T-helper 17 cell (primary cell): Measurements from ENCODE around the gene GAPVD1. TPM values are rescaled to one million over a fixed set of nuclear protein-coding genes. Genes with fewer than 3 reads are reported as not detected.
A peak's percentile ranks its signal among the peaks of the same experiment; 100 is the strongest.
"Not testable (repeated sequence)": the region's sequence is repeated elsewhere in the genome, so short reads cannot be mapped to it uniquely, and the experiment has no call there.

ENCODE experiments used
- ATAC-seq: fragments of 150-1000 bp; cut with Tn5 transposase; 2 replicates; pipeline ENCODE4 v1.10.0; 2021; ENCODE audit warnings: mild to moderate bottlenecking, moderate library complexity
- DNase-seq, 3 donors: peaks; one replicate each; pipeline versions ENCODE4 v3.0.0 to v3.0.0-alpha.2; 2020 to 2021
- H3K9me3 ChIP-seq: one replicate; pipeline ENCODE4 v1.7.0; 2013; ENCODE audit warnings: low read length, mild to moderate bottlenecking; ENCODE audit not compliant: control insufficient read depth, poor library complexity, severe bottlenecking
- H3K27ac Mint-ChIP-seq: one replicate; pipeline ENCODE4 v1.8.0; 2022; ENCODE audit warnings: mild to moderate bottlenecking, moderate library complexity, mixed read lengths
- H3K27me3 Mint-ChIP-seq: one replicate; pipeline ENCODE4 v1.8.0; 2022; ENCODE audit warnings: mixed read lengths
- H3K36me3 Mint-ChIP-seq: one replicate; pipeline ENCODE4 v1.8.0; 2022; ENCODE audit warnings: low read depth, mixed read lengths
- H3K4me1 Mint-ChIP-seq: one replicate; pipeline ENCODE4 v1.8.0; 2022; ENCODE audit warnings: mild to moderate bottlenecking, mixed read lengths
- H3K4me3 Mint-ChIP-seq: one replicate; pipeline ENCODE4 v1.8.0; 2022; ENCODE audit warnings: mild to moderate bottlenecking, moderate library complexity, mixed read lengths
- total RNA-seq, 4 donors: library from RNA in 2 of 4; stranded (reverse) in 2 of 4; gene quantifications; one replicate each; pipeline ENCODE4 v1.2.3 and lab custom pipeline; 2022 to 2026

The GAPVD1 gene
- total RNA-seq, 2 donors from 2014 or later = 67.1 to 76.4 TPM

GRCh38 chr9:125262294-125262991 is 817 bp downstream of the GAPVD1 start:
- Mint-ChIP-seq H3K27me3 (peaks cover 2% of the 10 kb centered on the region), H3K27ac (peak overlapping the region; percentile 98), H3K4me1 (peaks cover 31% of the 10 kb centered on the region), H3K36me3 (peaks cover 2% of the 10 kb centered on the region), H3K4me3 (peak overlapping the region; percentile 99)
- no peak for DNase-seq
- peak; percentile 58 for ATAC-seq
- H3K9me3 ChIP-seq = no peaks in the 10 kb centered on the region

- DNase-seq = peak in 1 of 3 donors; percentile 19
- Mint-ChIP-seq H3K27ac (peak overlapping the region; percentile 98), H3K4me1 (peaks cover 33% of the 10 kb centered on the region), H3K4me3 (peak overlapping the region; percentile 81)
- peak; percentile 10 for ATAC-seq
- H3K36me3 Mint-ChIP-seq, H3K27me3 Mint-ChIP-seq, H3K9me3 ChIP-seq: not testable (repeated sequence)
Measured at GRCh38 chr9:125264068-125264467, 2.4 kb downstream of the GAPVD1 start.

GRCh38 chr9:125268394-125269013 is 6.9 kb downstream of the GAPVD1 start:
- H3K36me3 Mint-ChIP-seq = peaks cover 2% of the 10 kb centered on the region
- no peak for ATAC-seq
- peaks cover 26% of the 10 kb centered on the region for H3K4me1 Mint-ChIP-seq
- H3K9me3 ChIP-seq = no peaks in the 10 kb centered on the region
- no peak overlapping the region for H3K27ac Mint-ChIP-seq
- H3K4me3 Mint-ChIP-seq = no peak overlapping the region
- DNase-seq = no peak
- H3K27me3 Mint-ChIP-seq = no peaks in the 10 kb centered on the region

- H3K27me3 Mint-ChIP-seq = no peaks in the 10 kb centered on the region
- no peak overlapping the region for H3K4me3 Mint-ChIP-seq
- ATAC-seq (no peak), DNase-seq (no peak)
- H3K36me3 Mint-ChIP-seq = peaks cover 2% of the 10 kb centered on the region
- no peak overlapping the region for H3K27ac Mint-ChIP-seq
- no peaks in the 10 kb centered on the region for H3K9me3 ChIP-seq
- peaks cover 23% of the 10 kb centered on the region for H3K4me1 Mint-ChIP-seq
Measured at GRCh38 chr9:125269014-125269397, 7.4 kb downstream of the GAPVD1 start.

GRCh38 chr9:125271081-125271480 is 9.5 kb downstream of the GAPVD1 start:
- Mint-ChIP-seq H3K27ac (no peak overlapping the region), H3K36me3 (peaks cover 2% of the 10 kb centered on the region), H3K4me1 (peaks cover 16% of the 10 kb centered on the region), H3K4me3 (no peak overlapping the region), H3K27me3 (no peaks in the 10 kb centered on the region)
- DNase-seq (no peak), ATAC-seq (no peak)
- H3K9me3 ChIP-seq = no peaks in the 10 kb centered on the region

- Mint-ChIP-seq H3K27me3 (no peaks in the 10 kb centered on the region), H3K4me1 (peaks cover 18% of the 10 kb centered on the region), H3K4me3 (no peak overlapping the region), H3K27ac (peak overlapping the region; percentile 83), H3K36me3 (peaks cover 2% of the 10 kb centered on the region)
- ATAC-seq (no peak), DNase-seq (no peak)
- no peaks in the 10 kb centered on the region for H3K9me3 ChIP-seq
Measured at GRCh38 chr9:125272697-125273096, 11.1 kb downstream of the GAPVD1 start.

GRCh38 chr9:125276771-125277170 is 15.1 kb downstream of the GAPVD1 start:
- H3K9me3 ChIP-seq = no peaks in the 10 kb centered on the region
- no peaks in the 10 kb centered on the region for H3K27me3 Mint-ChIP-seq
- H3K4me1 Mint-ChIP-seq = peaks cover 13% of the 10 kb centered on the region
- peaks cover 2% of the 10 kb centered on the region for H3K36me3 Mint-ChIP-seq
- no peak overlapping the region for H3K4me3 Mint-ChIP-seq
- no peak overlapping the region for H3K27ac Mint-ChIP-seq
- ATAC-seq (no peak), DNase-seq (no peak)

- Mint-ChIP-seq H3K4me1 (peaks cover 14% of the 10 kb centered on the region), H3K4me3 (no peak overlapping the region), H3K36me3 (peaks cover 2% of the 10 kb centered on the region), H3K27ac (no peak overlapping the region), H3K27me3 (no peaks in the 10 kb centered on the region)
- ATAC-seq (no peak), DNase-seq (no peak)
- no peaks in the 10 kb centered on the region for H3K9me3 ChIP-seq
Measured at GRCh38 chr9:125277411-125277810, 15.8 kb downstream of the GAPVD1 start.

GRCh38 chr9:125280945-125281344 is 19.3 kb downstream of the GAPVD1 start:
- Mint-ChIP-seq H3K27me3 (no peaks in the 10 kb centered on the region), H3K36me3 (no peaks in the 10 kb centered on the region), H3K4me1 (peaks cover 8% of the 10 kb centered on the region), H3K27ac (no peak overlapping the region), H3K4me3 (no peak overlapping the region)
- DNase-seq = no peak
- no peaks in the 10 kb centered on the region for H3K9me3 ChIP-seq
- no peak for ATAC-seq

- Mint-ChIP-seq H3K27ac (no peak overlapping the region), H3K4me1 (peaks cover 4% of the 10 kb centered on the region), H3K4me3 (no peak overlapping the region), H3K27me3 (no peaks in the 10 kb centered on the region), H3K36me3 (no peaks in the 10 kb centered on the region)
- DNase-seq (no peak), ATAC-seq (no peak)
- H3K9me3 ChIP-seq = no peaks in the 10 kb centered on the region
Measured at GRCh38 chr9:125284855-125285254, 23.2 kb downstream of the GAPVD1 start.

- peak overlapping the region; percentile 14 for H3K27ac Mint-ChIP-seq
- H3K9me3 ChIP-seq, DNase-seq, H3K4me3 Mint-ChIP-seq, ATAC-seq, H3K4me1 Mint-ChIP-seq, H3K27me3 Mint-ChIP-seq, H3K36me3 Mint-ChIP-seq: not testable (repeated sequence)
Measured at GRCh38 chr9:125286935-125287433, 25.4 kb downstream of the GAPVD1 start.

GRCh38 chr9:125293134-125293533 is 31.5 kb downstream of the GAPVD1 start:
- no peak for DNase-seq
- H3K36me3 Mint-ChIP-seq = no peaks in the 10 kb centered on the region
- H3K27me3 Mint-ChIP-seq = no peaks in the 10 kb centered on the region
- no peak overlapping the region for H3K27ac Mint-ChIP-seq
- H3K9me3 ChIP-seq = no peaks in the 10 kb centered on the region
- no peak for ATAC-seq
- H3K4me1 Mint-ChIP-seq = peaks cover 9% of the 10 kb centered on the region
- H3K4me3 Mint-ChIP-seq = no peak overlapping the region

GRCh38 chr9:125295657-125296056 is 34.0 kb downstream of the GAPVD1 start:
- H3K9me3 ChIP-seq = no peaks in the 10 kb centered on the region
- Mint-ChIP-seq H3K4me1 (peaks cover 9% of the 10 kb centered on the region), H3K4me3 (no peak overlapping the region), H3K36me3 (no peaks in the 10 kb centered on the region), H3K27ac (peak overlapping the region; percentile 67), H3K27me3 (no peaks in the 10 kb centered on the region)
- DNase-seq (no peak), ATAC-seq (no peak)
